ENCODE data around the gene GADL1. TPM values are rescaled to one million over a fixed set of nuclear protein-coding genes. Genes with fewer than 3 reads are reported as not detected.

GADL1 gene
- total RNA-seq, 1 experiment from 2014 or later = not detected

DNA sequence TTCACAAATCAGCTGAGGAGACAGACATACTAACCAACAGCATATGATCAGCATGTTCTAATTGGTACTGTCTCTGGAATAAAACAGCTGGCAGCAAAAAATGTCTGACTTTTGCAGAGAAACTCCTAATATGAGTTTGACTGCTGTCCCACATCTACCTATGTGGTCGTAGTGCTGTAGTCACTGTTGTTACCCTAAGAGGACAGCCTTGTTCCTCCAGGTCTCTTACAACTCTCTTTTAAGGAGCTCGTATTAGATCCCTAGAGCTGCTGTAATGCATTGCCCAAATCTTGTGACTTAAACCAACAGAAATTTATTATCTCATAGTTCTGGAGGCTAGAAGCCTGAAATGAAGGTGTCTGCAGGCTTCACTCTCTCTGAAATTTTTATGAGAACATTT is 195.9 kb downstream of the GADL1 start:
- H3F3A ChIP-seq (ENCODE audit: insufficient read depth, low read depth) = no peaks in the 10 kb centered on the region
- no peak overlapping the region for H3K27ac ChIP-seq
- H3K79me2 ChIP-seq (ENCODE audit: low read depth) = no peaks in the 10 kb centered on the region
- TF ChIP-seq, protein P1, sequence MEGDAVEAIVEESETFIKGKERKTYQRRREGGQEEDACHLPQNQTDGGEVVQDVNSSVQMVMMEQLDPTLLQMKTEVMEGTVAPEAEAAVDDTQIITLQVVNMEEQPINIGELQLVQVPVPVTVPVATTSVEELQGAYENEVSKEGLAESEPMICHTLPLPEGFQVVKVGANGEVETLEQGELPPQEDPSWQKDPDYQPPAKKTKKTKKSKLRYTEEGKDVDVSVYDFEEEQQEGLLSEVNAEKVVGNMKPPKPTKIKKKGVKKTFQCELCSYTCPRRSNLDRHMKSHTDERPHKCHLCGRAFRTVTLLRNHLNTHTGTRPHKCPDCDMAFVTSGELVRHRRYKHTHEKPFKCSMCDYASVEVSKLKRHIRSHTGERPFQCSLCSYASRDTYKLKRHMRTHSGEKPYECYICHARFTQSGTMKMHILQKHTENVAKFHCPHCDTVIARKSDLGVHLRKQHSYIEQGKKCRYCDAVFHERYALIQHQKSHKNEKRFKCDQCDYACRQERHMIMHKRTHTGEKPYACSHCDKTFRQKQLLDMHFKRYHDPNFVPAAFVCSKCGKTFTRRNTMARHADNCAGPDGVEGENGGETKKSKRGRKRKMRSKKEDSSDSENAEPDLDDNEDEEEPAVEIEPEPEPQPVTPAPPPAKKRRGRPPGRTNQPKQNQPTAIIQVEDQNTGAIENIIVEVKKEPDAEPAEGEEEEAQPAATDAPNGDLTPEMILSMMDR (conservative IDR thresholded peaks at IDR 0.05) = no peak
- TF ChIP-seq EZH2 (IDR thresholded peaks at IDR 0.05; ENCODE audit: low read depth) = no peak
- POLR2A ChIA-PET (ENCODE audit: unreplicated experiment) = no interaction called here
- intact Hi-C loops (cut with micrococcal nuclease; ENCODE audit: unreplicated experiment) = loop anchor here (10.0 kb wide), 1 partner anchor 354 kb away; no protein-coding TSS in a partner anchor
- H3K36me3 ChIP-seq (ENCODE audit: low read depth) = no peaks in the 10 kb centered on the region
- H3K9me3 ChIP-seq (ENCODE audit: insufficient read depth, low read depth) = no peaks in the 10 kb centered on the region
- no peaks in the 10 kb centered on the region for H3K9me2 ChIP-seq (ENCODE audit: insufficient read depth)
- H3K27me3 ChIP-seq (ENCODE audit: insufficient read depth, low read depth) = no peaks in the 10 kb centered on the region
- H4K20me1 ChIP-seq (ENCODE audit: insufficient read depth) = no peaks in the 10 kb centered on the region
- H2AFZ ChIP-seq = no peak overlapping the region
- BruUV-seq (replicated peaks) = no TSS peak
- CTCF ChIA-PET = no interaction called here
- no peak overlapping the region for H3K4me3 ChIP-seq
- no peak for DNase-seq
- H3K4me2 ChIP-seq = no peak overlapping the region
- no peaks in the 10 kb centered on the region for H3K4me1 ChIP-seq (replicated peaks; ENCODE audit: insufficient read depth)

DNA sequence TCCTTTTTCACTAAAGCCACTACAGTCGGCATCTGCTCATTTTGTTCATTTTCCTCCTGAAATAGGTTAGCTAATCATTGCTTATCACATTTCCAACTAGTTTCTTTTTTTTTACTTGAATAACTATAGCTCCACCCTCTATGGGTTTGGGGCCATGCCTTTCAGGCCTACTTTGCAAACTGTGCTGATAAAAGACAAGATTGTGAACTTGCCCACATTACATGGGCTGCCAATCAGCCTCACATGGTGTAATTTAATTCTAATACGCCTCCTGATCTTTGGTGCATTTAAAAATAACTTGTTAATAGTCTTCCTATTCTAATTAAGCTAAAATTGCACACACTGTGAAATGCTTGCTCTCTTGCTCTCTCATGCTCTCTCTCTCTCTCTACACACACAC is 197.6 kb downstream of the GADL1 start:
- no peaks in the 10 kb centered on the region for H3K9me2 ChIP-seq (ENCODE audit: insufficient read depth)
- H4K20me1 ChIP-seq (ENCODE audit: insufficient read depth) = no peaks in the 10 kb centered on the region
- intact Hi-C loops (cut with micrococcal nuclease; ENCODE audit: unreplicated experiment) = loop anchor here (10.0 kb wide), 1 partner anchor 352 kb away; no protein-coding TSS in a partner anchor
- ChIA-PET POLR2A (ENCODE audit: unreplicated experiment) (no interaction called here), CTCF (interaction anchor here (0.6 kb wide), 1 partner anchor 654 kb away, joined by 3 read pairs; no protein-coding TSS in a partner anchor)
- no peaks in the 10 kb centered on the region for H3F3A ChIP-seq (ENCODE audit: insufficient read depth, low read depth)
- no peaks in the 10 kb centered on the region for H3K9me3 ChIP-seq (ENCODE audit: insufficient read depth, low read depth)
- H3K4me3 ChIP-seq = no peak overlapping the region
- no peaks in the 10 kb centered on the region for H3K4me1 ChIP-seq (replicated peaks; ENCODE audit: insufficient read depth)
- no peak overlapping the region for H3K4me2 ChIP-seq
- DNase-seq = no peak
- no peaks in the 10 kb centered on the region for H3K36me3 ChIP-seq (ENCODE audit: low read depth)
- H2AFZ ChIP-seq = no peak overlapping the region
- no peaks in the 10 kb centered on the region for H3K79me2 ChIP-seq (ENCODE audit: low read depth)
- TF ChIP-seq, protein P1 (conservative IDR thresholded peaks at IDR 0.05) = no peak
- no peaks in the 10 kb centered on the region for H3K27me3 ChIP-seq (ENCODE audit: insufficient read depth, low read depth)
- no TSS peak for BruUV-seq (replicated peaks)
- H3K27ac ChIP-seq = no peak overlapping the region

GRCh38 chr3:30696403-30696819 is 198.1 kb downstream of the GADL1 start:
- Histone ChIP-seq H3K4me1 (replicated peaks; ENCODE audit: insufficient read depth) (no peaks in the 10 kb centered on the region), H3K4me2 (no peak overlapping the region), H3K27me3 (ENCODE audit: insufficient read depth, low read depth) (no peaks in the 10 kb centered on the region), H3K9me2 (ENCODE audit: insufficient read depth) (no peaks in the 10 kb centered on the region), H3K27ac (no peak overlapping the region), H3K9me3 (ENCODE audit: insufficient read depth, low read depth) (no peaks in the 10 kb centered on the region), H3K4me3 (no peak overlapping the region), H3K36me3 (ENCODE audit: low read depth) (no peaks in the 10 kb centered on the region), H2AFZ (no peak overlapping the region), H3K79me2 (ENCODE audit: low read depth) (no peaks in the 10 kb centered on the region), H4K20me1 (ENCODE audit: insufficient read depth) (no peaks in the 10 kb centered on the region), H3F3A (ENCODE audit: insufficient read depth, low read depth) (no peaks in the 10 kb centered on the region)
- intact Hi-C loops (cut with micrococcal nuclease; ENCODE audit: unreplicated experiment) = loop anchor here (10.0 kb wide), 1 partner anchor 352 kb away; no protein-coding TSS in a partner anchor
- ChIA-PET CTCF (interaction anchor here (0.6 kb wide), 1 partner anchor 654 kb away, joined by 3 read pairs; no protein-coding TSS in a partner anchor), POLR2A (ENCODE audit: unreplicated experiment) (no interaction called here)
- no TSS peak for BruUV-seq (replicated peaks)
- DNase-seq = no peak
- TF ChIP-seq EZH2 (IDR thresholded peaks at IDR 0.05; ENCODE audit: low read depth) = no peak
- TF ChIP-seq, protein P1 (conservative IDR thresholded peaks at IDR 0.05) = no peak

Data from PC-9 (cell line).